GM23248 (cell line): ENCODE data around the gene SF3B6. TPM values are rescaled to one million over a fixed set of nuclear protein-coding genes. Genes with fewer than 3 reads are reported as not detected.

Experiments
- DNase-seq: peaks from one replicate; pipeline ENCODE4 v3.0.0-alpha.2; 2015
- H2AFZ ChIP-seq: fragments of 200-600 bp; sonication (generic); 2 replicates; pipeline ENCODE4 v1.6.1; 2016; ENCODE audit warnings: antibody characterized with exemption
- H3F3A ChIP-seq: fragments of 200-600 bp; sonication (generic); 2 replicates; pipeline ENCODE4 v1.6.1; 2016; ENCODE audit warnings: mild to moderate bottlenecking, antibody characterized with exemption, mixed run types; ENCODE audit not compliant: insufficient read depth
- H3K27ac ChIP-seq: fragments of 200-600 bp; sonication (generic); 2 replicates; pipeline ENCODE4 v1.5.1; 2016; ENCODE audit warnings: mild to moderate bottlenecking
- H3K27me3 ChIP-seq: fragments of 200-600 bp; sonication (generic); replicated peaks from 2 replicates; pipeline ENCODE4 v1.6.1; 2016; ENCODE audit warnings: mild to moderate bottlenecking; ENCODE audit not compliant: insufficient read depth
- H3K36me3 ChIP-seq: fragments of 200-600 bp; sonication (generic); 2 replicates; pipeline ENCODE4 v1.6.1; 2016; ENCODE audit warnings: low read depth, mild to moderate bottlenecking
- H3K4me1 ChIP-seq: fragments of 200-600 bp; sonication (generic); 2 replicates; pipeline ENCODE4 v1.6.1; 2016; ENCODE audit warnings: mild to moderate bottlenecking; ENCODE audit not compliant: insufficient read depth
- H3K4me2 ChIP-seq: fragments of 200-600 bp; sonication (generic); one replicate; pipeline ENCODE4 v1.6.1; 2016; ENCODE audit warnings: mild to moderate bottlenecking; ENCODE audit not compliant: unreplicated experiment
- H3K4me3 ChIP-seq: fragments of 200-600 bp; sonication (generic); 2 replicates; pipeline ENCODE4 v1.5.1; 2016; ENCODE audit warnings: mild to moderate bottlenecking
- H3K79me2 ChIP-seq: fragments of 200-600 bp; sonication (generic); 2 replicates; pipeline ENCODE4 v1.6.1; 2016; ENCODE audit warnings: mild to moderate bottlenecking; ENCODE audit not compliant: insufficient read depth
- H3K9ac ChIP-seq: fragments of 200-600 bp; sonication (generic); 2 replicates; pipeline ENCODE4 v1.6.1; 2016; ENCODE audit warnings: mild to moderate bottlenecking
- H3K9me2 ChIP-seq: fragments of 200-600 bp; sonication (generic); 2 replicates; pipeline ENCODE4 v1.6.1; 2016; ENCODE audit warnings: mixed run types, mild to moderate bottlenecking, moderate library complexity; ENCODE audit not compliant: insufficient read depth
- H3K9me3 ChIP-seq: fragments of 200-600 bp; sonication (generic); one replicate; pipeline ENCODE4 v1.6.1; 2017; ENCODE audit warnings: low read depth
- H4K20me1 ChIP-seq: fragments of 200-600 bp; sonication (generic); 2 replicates; pipeline ENCODE4 v1.6.0; 2016; ENCODE audit not compliant: insufficient read depth
- EZH2 ChIP-seq: fragments of 200-600 bp; sonication (generic); IDR thresholded peaks from 2 replicates; pipeline ENCODE4 v1.6.1; 2018; ENCODE audit warnings: antibody characterized with exemption, mild to moderate bottlenecking; ENCODE audit not compliant: insufficient read depth, poor library complexity, severe bottlenecking
- EZH2phosphoT487 ChIP-seq: fragments of 200-600 bp; sonication (generic); IDR thresholded peaks from 2 replicates; pipeline ENCODE4 v1.6.1; 2018; ENCODE audit warnings: antibody characterized with exemption, moderate library complexity, mild to moderate bottlenecking, low read depth; ENCODE audit not compliant: insufficient read depth
- WGBS, 2 experiments: methylation state at CpG; one replicate each; pipeline ENCODE4 v1.1.6; 2015 to 2017; ENCODE audit warnings: low lambda C conversion rate in 2 of 2, low coverage in 1 of 2; ENCODE audit errors: missing lambda C conversion rate in 2 of 2; 5-methylcytosine and 5-hydroxymethylcytosine counted together
- in situ Hi-C: fragments of 300-500 bp; cut with MboI; formaldehyde crosslinking; loops from 2 replicates; pipeline ENCODE4 v1.15.0; 2020
- polyA plus RNA-seq: library from polyadenylated mRNA; unstranded; fragments of >200 nt; fragmentation: Nextera tagmentation; extraction: Ambion mirVana; gene quantifications from 2 replicates; pipeline ENCODE4 v1.2.1, GENCODE V29; 2016
- total RNA-seq: library from RNA; depleted of rRNA; stranded (reverse); fragments of >200 nt; shearing (Covaris generic); gene quantifications from 2 replicates; pipeline ENCODE4 v1.2.3, GENCODE V29; 2014

The SF3B6 gene
- total and polyA plus RNA-seq, 2 experiments from 2014 or later = 101 to 287 TPM

DNA sequence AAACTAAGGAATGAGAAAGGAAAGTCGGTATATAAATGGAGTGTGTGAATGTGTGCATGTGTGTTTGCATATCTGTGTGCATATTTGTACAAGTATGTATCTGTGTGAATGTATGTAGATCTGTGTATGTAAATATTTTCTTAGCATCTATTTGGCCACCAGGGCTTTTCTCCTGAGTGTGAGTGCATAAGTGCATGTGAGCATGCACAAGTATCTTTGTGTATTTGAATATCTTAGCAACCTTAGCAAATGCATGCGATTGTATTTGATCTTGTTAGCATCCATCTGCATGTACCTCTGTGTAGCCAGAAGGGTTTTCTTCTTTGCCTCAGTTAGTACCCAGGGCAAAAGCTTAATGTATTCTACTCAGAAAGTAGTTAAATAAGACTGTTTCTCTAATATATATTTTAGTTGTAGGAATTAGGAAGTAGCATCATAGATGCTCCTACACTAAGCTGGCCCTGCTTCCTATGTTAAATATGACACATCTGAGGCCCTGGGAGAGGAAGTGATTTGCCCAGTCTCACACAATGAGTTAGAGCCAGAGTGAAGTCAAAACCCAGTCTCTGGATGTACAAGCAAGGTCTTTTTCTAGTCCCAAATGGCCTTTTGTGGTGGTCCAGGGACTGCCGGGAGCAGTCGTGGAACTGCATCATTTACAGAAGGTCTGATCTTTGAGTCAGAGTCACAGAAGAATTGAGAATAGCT is 17.4 kb downstream of the SF3B6 start:
- H3K27me3 ChIP-seq = no peaks in the 10 kb centered on the region
- H3K9me2 ChIP-seq = no peaks in the 10 kb centered on the region
- no peak for DNase-seq
- no peaks in the 10 kb centered on the region for H4K20me1 ChIP-seq
- no peak overlapping the region for H2AFZ ChIP-seq
- no peaks in the 10 kb centered on the region for H3K79me2 ChIP-seq
- H3K9ac ChIP-seq = no peak overlapping the region
- TF ChIP-seq EZH2 = no peak
- TF ChIP-seq EZH2phosphoT487 = no peak
- in situ Hi-C loops = no loop called here
- no peak overlapping the region for H3K4me2 ChIP-seq
- no peaks in the 10 kb centered on the region for H3F3A ChIP-seq
- H3K4me1 ChIP-seq = no peaks in the 10 kb centered on the region
- no peaks in the 10 kb centered on the region for H3K36me3 ChIP-seq
- no peaks in the 10 kb centered on the region for H3K9me3 ChIP-seq
- no peak overlapping the region for H3K27ac ChIP-seq
- WGBS, 2 experiments = 83 to 85% methylated on average over 4 of the region's 4 CpGs
- H3K4me3 ChIP-seq = no peak overlapping the region

DNA sequence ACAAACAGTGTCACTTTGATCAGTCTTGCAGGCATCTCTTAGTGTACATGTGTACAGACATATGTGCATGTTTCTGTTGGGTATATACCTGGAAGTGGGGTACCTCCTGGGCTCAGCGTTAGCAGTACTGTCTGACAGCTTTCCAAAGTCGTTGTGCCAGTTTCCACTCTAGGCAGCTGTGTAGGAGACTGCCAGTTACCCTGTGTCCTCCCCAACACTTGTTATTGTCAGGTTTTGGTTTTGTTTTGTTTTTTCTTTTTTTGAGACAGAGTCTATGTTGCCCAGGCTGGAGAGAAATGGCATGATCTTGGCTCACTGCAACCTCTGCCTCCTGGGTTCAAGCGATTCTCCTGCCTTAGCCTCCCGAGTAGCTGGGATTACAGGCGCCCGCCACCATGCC is 20.4 kb downstream of the SF3B6 start:
- no peak for DNase-seq
- Histone ChIP-seq H3K4me2 (no peak overlapping the region), H3K27ac (no peak overlapping the region), H3K27me3 (no peaks in the 10 kb centered on the region), H3K4me3 (no peak overlapping the region), H4K20me1 (no peaks in the 10 kb centered on the region), H3K4me1 (no peaks in the 10 kb centered on the region), H3K9me2 (no peaks in the 10 kb centered on the region), H3K36me3 (no peaks in the 10 kb centered on the region), H3F3A (no peaks in the 10 kb centered on the region; the same call in 1 of the 2 replicates), H3K9me3 (no peaks in the 10 kb centered on the region), H2AFZ (no peak overlapping the region), H3K9ac (no peak overlapping the region), H3K79me2 (no peaks in the 10 kb centered on the region)
- no peak for TF ChIP-seq EZH2
- 85 to 89% methylated on average over 6 of the region's 6 CpGs for WGBS, 2 experiments
- in situ Hi-C loops = no loop called here

DNA sequence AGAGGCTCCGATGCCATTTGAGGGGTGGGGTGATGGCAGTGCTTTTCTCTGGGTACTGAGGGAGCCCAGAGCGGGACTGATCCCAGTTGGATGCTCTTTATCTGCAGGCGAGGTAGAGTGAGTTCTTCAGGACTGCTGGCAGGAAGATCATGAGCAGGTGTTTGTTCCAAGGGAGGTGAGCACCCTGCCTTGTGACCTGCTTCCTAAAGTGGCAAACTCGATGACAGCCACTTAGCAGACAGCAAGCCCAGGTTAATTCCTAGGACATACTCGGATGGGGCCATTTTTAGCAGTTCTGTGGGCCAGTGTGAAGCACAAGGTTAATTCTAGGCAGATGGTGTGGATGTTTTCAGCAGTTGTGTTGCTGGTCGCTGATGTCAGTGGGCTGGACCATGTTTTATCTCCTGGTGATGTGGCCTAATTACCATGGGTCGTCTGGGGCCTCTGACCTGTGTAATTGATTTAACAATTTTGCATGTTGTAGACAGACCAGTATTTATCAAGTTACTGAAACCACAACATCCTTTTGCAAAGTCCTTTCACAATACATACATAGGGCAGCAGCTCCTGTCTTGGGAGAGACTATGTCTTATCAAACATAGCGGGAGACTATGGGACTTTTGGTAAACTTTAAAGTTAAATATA is 21.6 kb downstream of the SF3B6 start:
- H4K20me1 ChIP-seq = no peaks in the 10 kb centered on the region
- no peak overlapping the region for H3K4me3 ChIP-seq
- H3K27me3 ChIP-seq = no peaks in the 10 kb centered on the region
- H3K36me3 ChIP-seq = no peaks in the 10 kb centered on the region
- H3F3A ChIP-seq = peaks cover 3% of the 10 kb centered on the region; the same call in 1 of the 2 replicates
- H3K9me3 ChIP-seq = no peaks in the 10 kb centered on the region
- no peaks in the 10 kb centered on the region for H3K9me2 ChIP-seq
- no peak overlapping the region for H3K4me2 ChIP-seq
- H2AFZ ChIP-seq = no peak overlapping the region
- no peaks in the 10 kb centered on the region for H3K79me2 ChIP-seq
- 73 to 78% methylated on average over 8 of the region's 8 CpGs for WGBS, 2 experiments
- H3K4me1 ChIP-seq = no peaks in the 10 kb centered on the region
- in situ Hi-C loops = no loop called here
- TF ChIP-seq EZH2 (no peak), EZH2phosphoT487 (no peak)
- no peak for DNase-seq
- H3K27ac ChIP-seq = no peak overlapping the region
- no peak overlapping the region for H3K9ac ChIP-seq

DNA sequence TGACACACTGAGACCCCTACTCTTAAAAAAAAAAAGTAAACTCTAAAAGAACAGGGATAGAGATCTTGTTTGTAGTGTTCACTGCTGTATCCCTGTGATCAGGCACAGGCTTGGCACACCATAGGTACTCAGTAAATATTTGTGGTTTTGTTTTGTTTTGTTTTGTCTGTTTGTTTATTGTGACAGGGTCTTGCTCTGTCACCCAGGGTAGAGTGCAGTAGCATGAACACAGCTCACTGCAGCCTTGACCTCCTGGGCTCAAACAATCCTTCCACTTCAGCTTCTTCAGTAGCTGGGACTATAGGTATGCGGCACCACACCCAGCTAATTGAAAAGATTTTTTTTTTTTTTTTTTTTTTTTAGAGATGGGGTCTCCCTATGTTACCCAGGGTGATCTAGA is 23.2 kb downstream of the SF3B6 start:
- Histone ChIP-seq H3K9ac (no peak overlapping the region), H3K36me3 (no peaks in the 10 kb centered on the region), H3K4me1 (0 out of 2 replicates have a peak, but pooled peaks cover 5% of the 10 kb centered on the region), H3K27ac (no peak overlapping the region), H3K4me3 (no peak overlapping the region), H3K27me3 (no peaks in the 10 kb centered on the region), H3K9me3 (no peaks in the 10 kb centered on the region), H3K9me2 (no peaks in the 10 kb centered on the region), H3F3A (peaks cover 3% of the 10 kb centered on the region; the same call in 1 of the 2 replicates), H2AFZ (no peak overlapping the region), H4K20me1 (no peaks in the 10 kb centered on the region), H3K4me2 (no peak overlapping the region), H3K79me2 (no peaks in the 10 kb centered on the region)
- TF ChIP-seq EZH2phosphoT487 (no peak), EZH2 (no peak)
- no peak for DNase-seq
- in situ Hi-C loops = no loop called here
- 93 to 94% methylated on average over 1 of the region's 1 CpG for WGBS, 2 experiments
